ENCODE results near the gene ADK.

- TF ChIP-seq CTCF (conservative IDR thresholded peaks at IDR 0.05) (no peak), EZH2 (IDR thresholded peaks at IDR 0.05; ENCODE audit: low read depth) (no peak)
Observed at GRCh38 chr10:74518061-74518460, 367.0 kb downstream of the ADK start.
